ENCODE data around the gene SOBP. TPM values are rescaled to one million over a fixed set of nuclear protein-coding genes. Genes with fewer than 3 reads are reported as not detected.

SOBP gene
- total RNA-seq, 1 donor from 2014 or later, result 5.4 TPM

DNA sequence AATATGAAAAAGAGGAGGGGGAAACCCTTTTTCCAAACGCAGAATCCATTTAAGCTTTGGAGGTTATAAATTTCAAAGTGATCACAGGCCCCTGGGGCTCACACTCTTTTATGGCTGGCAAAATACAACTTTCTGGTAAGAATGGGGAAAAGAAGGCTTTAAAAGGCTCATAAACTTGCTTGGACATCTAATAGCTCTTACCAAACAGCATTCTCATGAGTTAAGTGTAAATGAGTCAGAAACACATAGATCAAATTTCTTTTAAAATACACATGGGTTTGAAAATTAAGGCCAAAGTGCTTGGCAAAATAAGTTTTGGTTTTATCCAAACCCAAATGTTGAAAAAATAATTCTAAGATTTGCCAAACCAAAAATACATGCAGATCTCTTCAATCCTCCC lies 154.6 kb downstream of the SOBP start:
- no peak for TF ChIP-seq CTCF (IDR thresholded peaks at IDR 0.05)
- intact Hi-C loops (cut with DNase I), result no loop called here
- no peak for DNase-seq (ENCODE audit: low spot score in 2 of 2)
- no peaks in the 10 kb centered on the region for H3K9me3 ChIP-seq
- H3K27me3 ChIP-seq, result no peaks in the 10 kb centered on the region
- no peak overlapping the region for H3K27ac ChIP-seq
- peaks cover 0 to 2% of the 10 kb centered on the region in 2 donors for H3K4me1 ChIP-seq
- H3K4me3 ChIP-seq, result no peak overlapping the region
- no peaks in the 10 kb centered on the region for H3K36me3 ChIP-seq

GRCh38 chr6:107645740-107646139 lies 155.8 kb downstream of the SOBP start:
- H3K27me3 ChIP-seq, result no peaks in the 10 kb centered on the region
- no peaks in the 10 kb centered on the region for H3K36me3 ChIP-seq
- TF ChIP-seq CTCF (IDR thresholded peaks at IDR 0.05), result no peak
- no peaks in the 10 kb centered on the region for H3K9me3 ChIP-seq
- no peak overlapping the region for H3K4me3 ChIP-seq
- no peak for DNase-seq (ENCODE audit: low spot score in 2 of 2)
- intact Hi-C loops (cut with DNase I), result no loop called here
- no peak overlapping the region for H3K27ac ChIP-seq
- H3K4me1 ChIP-seq, result peaks cover 0 to 2% of the 10 kb centered on the region in 2 donors

GRCh38 chr6:107646176-107646575 lies 156.3 kb downstream of the SOBP start:
- no peaks in the 10 kb centered on the region for H3K27me3 ChIP-seq
- DNase-seq (ENCODE audit: low spot score in 2 of 2), result peak in 1 of 2 donors; percentile 72
- intact Hi-C loops (cut with DNase I), result no loop called here
- H3K36me3 ChIP-seq, result no peaks in the 10 kb centered on the region
- H3K4me3 ChIP-seq, result no peak overlapping the region
- TF ChIP-seq CTCF (IDR thresholded peaks at IDR 0.05), result no peak
- H3K4me1 ChIP-seq, result peaks cover 0 to 2% of the 10 kb centered on the region in 2 donors
- no peak overlapping the region for H3K27ac ChIP-seq
- H3K9me3 ChIP-seq, result no peaks in the 10 kb centered on the region

- no peak for TF ChIP-seq CTCF (IDR thresholded peaks at IDR 0.05)
- no peaks in the 10 kb centered on the region for H3K36me3 ChIP-seq
- no peaks in the 10 kb centered on the region for H3K27me3 ChIP-seq
- intact Hi-C loops (cut with DNase I), result no loop called here
- no peaks in the 10 kb centered on the region for H3K9me3 ChIP-seq
- H3K27ac ChIP-seq, result no peak overlapping the region
- DNase-seq (ENCODE audit: low spot score in 2 of 2), result no peak
- H3K4me3 ChIP-seq, result no peak overlapping the region
- peaks cover 0 to 2% of the 10 kb centered on the region in 2 donors for H3K4me1 ChIP-seq
These were observed 157.0 kb downstream of the SOBP start for GRCh38 chr6:107646776-107647438.

- H3K9me3 ChIP-seq, result no peaks in the 10 kb centered on the region
- no peaks in the 10 kb centered on the region for H3K36me3 ChIP-seq
- H3K4me1 ChIP-seq, result no peaks in the 10 kb centered on the region
- TF ChIP-seq CTCF (IDR thresholded peaks at IDR 0.05), result no peak
- H3K4me3 ChIP-seq, result no peak overlapping the region
- intact Hi-C loops (cut with DNase I), result no loop called here
- DNase-seq (ENCODE audit: low spot score in 2 of 2), result no peak
- no peaks in the 10 kb centered on the region for H3K27me3 ChIP-seq
- H3K27ac ChIP-seq, result no peak overlapping the region
These were observed 157.6 kb downstream of the SOBP start for GRCh38 chr6:107647439-107647948.

All from ascending aorta (tissue), 2 donors.